Pancreas (tissue), 10 donors: Measurements from ENCODE around the gene AKAP13. TPM values are rescaled to one million over a fixed set of nuclear protein-coding genes. Genes with fewer than 3 reads are reported as not detected.

Experiments used
- ATAC-seq, 4 donors: fragments of 200-7000 bp; cut with Tn5 transposase; one replicate each; pipeline versions ENCODE4 v1.8.0 to v1.9.1; 2020; ENCODE audit warnings: mild to moderate bottlenecking in 4 of 4, moderate library complexity in 4 of 4
- DNase-seq, 6 donors: peaks; one replicate each; pipeline ENCODE4 v3.0.0-alpha.2; 2020
- FAIRE-seq: peaks from 2 replicates; lab custom pipeline; 2012; peaks lifted over from hg19 to GRCh38; lab: Jason Lieb, UNC
- H3K27ac ChIP-seq, 4 donors: fragments of 200-600 bp; sonication (generic); 1 replicate in 3 of 4; 2 replicates in 1 of 4; pipeline versions ENCODE4 v1.5.0 to v1.8.0; 2020
- H3K27me3 ChIP-seq, 4 donors: fragments of 200-600 bp; one replicate each; pipeline ENCODE4 v1.8.0; 2021
- H3K36me3 ChIP-seq, 3 donors: fragments of 200-600 bp; sonication (generic) in 1 of 3; one replicate each; pipeline versions ENCODE4 v1.5.0 to v1.8.0; 2020 to 2021
- H3K4me1 ChIP-seq, 3 donors: fragments of 200-600 bp; one replicate each; pipeline ENCODE4 v1.8.0; 2021
- H3K4me3 ChIP-seq, 4 donors: fragments of 200-600 bp; sonication (generic) in 2 of 4; one replicate each; pipeline versions ENCODE4 v1.5.0 to v1.8.0; 2020 to 2021
- H3K9me3 ChIP-seq, 4 donors: fragments of 200-600 bp; one replicate each; pipeline ENCODE4 v1.8.0; 2021
- CTCF ChIP-seq, 4 donors: fragments of 200-600 bp; sonication (generic) in 3 of 4; IDR thresholded peaks; one replicate each; pipeline versions ENCODE4 v1.5.0 to v1.8.0; 2021; ENCODE audit warnings: antibody characterized with exemption in 4 of 4
- WGBS, 2 donors: extraction: QIAGEN DNeasy Blood & Tissue Kit; methylation state at CpG; one replicate each; pipeline ENCODE4 v1.1.7; 2013; 5-methylcytosine and 5-hydroxymethylcytosine counted together
- intact Hi-C, 3 donors: fragments of 100-400 bp; cut with DNase I; formaldehyde crosslinking; loops; one replicate each; pipeline versions ENCODE4 v1.11.1 to v1.14.2; 2022
- polyA plus RNA-seq, 2 donors: library from polyadenylated mRNA; stranded (reverse); fragments of 200-250 nt; gene quantifications; one replicate each; pipeline ENCODE4 v1.2.3, GENCODE V29; 2013
- total RNA-seq, 6 donors: library from RNA; stranded (reverse); fragmentation: NEBNext Ultra II Directional in 4 of 6; extraction: Animal tissue kit (Norgen Biotek cat#: 25700) in 4 of 6; gene quantifications; one replicate each; pipeline versions ENCODE4 v1.2.1 to v1.2.4, GENCODE V29; 2021 to 2023
- donor health status: healthy with polysubstance abuse.
- donor health status: DM: no; HTN: no; CAD: no; lungs with moderate emphysema.
- donor health status: DM: no; HTN: no; CAD: no.
- donor health status: control.
- donor health status: control.
- donor health status: Bipolar disorder and iron deficiency.
- donor health status: DM: yes; HTN: yes; CAD: no.
- donor health status: DM: no; HTN: no; CAD: no.
- donor health status: DM: no; HTN: no; CAD: no.
- donor health status: DM: yes; HTN: yes; CAD: no.

Gene AKAP13
- total and polyA plus RNA-seq, 8 donors: 64.9 to 139 (median 89.9) TPM

DNA sequence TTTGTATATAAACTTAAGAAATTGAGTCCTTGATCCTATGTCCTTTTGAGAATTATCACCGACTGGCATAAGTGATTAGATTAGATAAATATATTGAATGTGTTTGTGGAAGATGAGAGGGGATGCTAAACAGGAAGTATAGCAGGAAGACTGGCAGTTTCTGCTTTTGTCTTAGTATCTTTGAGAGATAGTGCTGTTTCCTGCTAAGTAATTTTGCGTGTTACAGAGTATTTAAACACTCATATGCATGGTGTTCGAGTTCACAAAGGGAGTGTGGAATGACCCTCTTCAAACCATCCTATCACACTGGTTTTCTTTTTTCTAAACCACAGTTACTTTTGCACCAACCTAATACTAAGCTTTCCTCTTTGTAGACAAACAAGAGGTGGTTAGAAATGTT lies 308.3 kb downstream of the AKAP13 start:
- H3K9me3 ChIP-seq: no peaks in the 10 kb centered on the region
- FAIRE-seq (no peak), DNase-seq (no peak), ATAC-seq (no peak)
- peak overlapping the region in 1 of 4 donors; percentile 28 for H3K27ac ChIP-seq
- peaks cover 0 to 15% (median 0%) of the 10 kb centered on the region in 3 donors for H3K4me1 ChIP-seq
- WGBS, 2 donors: 46 to 49% methylated on average over 3 of the region's 3 CpGs
- no peak for TF ChIP-seq CTCF (IDR thresholded peaks at IDR 0.05)
- H3K4me3 ChIP-seq: no peak overlapping the region
- intact Hi-C loops: no loop called here
- H3K36me3 ChIP-seq: peaks cover 0 to 72% (median 6%) of the 10 kb centered on the region in 3 donors
- H3K27me3 ChIP-seq: no peaks in the 10 kb centered on the region

GRCh38 chr15:85689729-85690128 lies 309.3 kb downstream of the AKAP13 start:
- FAIRE-seq (no peak), ATAC-seq (peak in 3 of 4 donors; percentile 47 to 71 (median 55)), DNase-seq (peak in 1 of 6 donors; percentile 33)
- TF ChIP-seq CTCF (IDR thresholded peaks at IDR 0.05): no peak
- Histone ChIP-seq H3K27ac (peak overlapping the region in 2 of 4 donors; percentile 37 to 40), H3K36me3 (peaks cover 0 to 72% (median 5%) of the 10 kb centered on the region in 3 donors), H3K27me3 (no peaks in the 10 kb centered on the region), H3K4me1 (peaks cover 0 to 17% (median 0%) of the 10 kb centered on the region in 3 donors), H3K9me3 (no peaks in the 10 kb centered on the region), H3K4me3 (peak overlapping the region in 1 of 4 donors; percentile 9)
- WGBS, 2 donors: 70 to 78% methylated on average over 9 of the region's 9 CpGs
- intact Hi-C loops: no loop called here

- intact Hi-C loops: no loop called here
- peaks cover 0 to 17% (median 0%) of the 10 kb centered on the region in 3 donors for H3K4me1 ChIP-seq
- no peak for TF ChIP-seq CTCF (IDR thresholded peaks at IDR 0.05)
- peak overlapping the region in 1 of 4 donors; percentile 6 for H3K4me3 ChIP-seq
- H3K36me3 ChIP-seq: peaks cover 0 to 73% (median 14%) of the 10 kb centered on the region in 3 donors
- 90 to 93% methylated on average over 4 of the region's 4 CpGs for WGBS, 2 donors
- no peak for FAIRE-seq
- peak overlapping the region in 2 of 4 donors; percentile 37 to 40 for H3K27ac ChIP-seq
- H3K27me3 ChIP-seq: no peaks in the 10 kb centered on the region
- no peaks in the 10 kb centered on the region for H3K9me3 ChIP-seq
- DNase-seq: no peak
- peak in 2 of 4 donors; percentile 15 to 36 for ATAC-seq
These were observed 310.3 kb downstream of the AKAP13 start for GRCh38 chr15:85690561-85691231.

GRCh38 chr15:85691350-85692240 lies 311.2 kb downstream of the AKAP13 start:
- ATAC-seq (peak in 1 of 4 donors; percentile 14), DNase-seq (no peak), FAIRE-seq (no peak)
- no peak for TF ChIP-seq CTCF (IDR thresholded peaks at IDR 0.05)
- Histone ChIP-seq H3K36me3 (peaks cover 0 to 64% (median 20%) of the 10 kb centered on the region in 3 donors), H3K27me3 (no peaks in the 10 kb centered on the region), H3K27ac (peak overlapping the region in 2 of 4 donors; percentile 39 to 40), H3K4me1 (peaks cover 0 to 17% (median 0%) of the 10 kb centered on the region in 3 donors), H3K9me3 (no peaks in the 10 kb centered on the region), H3K4me3 (no peak overlapping the region)
- intact Hi-C loops: no loop called here
- 72 to 86% methylated on average over 6 of the region's 6 CpGs for WGBS, 2 donors
